ENCODE results near the gene NPHS1.

GRCh38 chr19:35885225-35885738 is 33.0 kb upstream of the NPHS1 start:
- TF ChIP-seq CTCF (IDR thresholded peaks at IDR 0.05) = no peak
- TF ChIP-seq POLR2A (IDR thresholded peaks at IDR 0.05) = no peak

Data from adrenal gland (tissue), 5 donors.